ENCODE data around the gene FAM241A.

DNA sequence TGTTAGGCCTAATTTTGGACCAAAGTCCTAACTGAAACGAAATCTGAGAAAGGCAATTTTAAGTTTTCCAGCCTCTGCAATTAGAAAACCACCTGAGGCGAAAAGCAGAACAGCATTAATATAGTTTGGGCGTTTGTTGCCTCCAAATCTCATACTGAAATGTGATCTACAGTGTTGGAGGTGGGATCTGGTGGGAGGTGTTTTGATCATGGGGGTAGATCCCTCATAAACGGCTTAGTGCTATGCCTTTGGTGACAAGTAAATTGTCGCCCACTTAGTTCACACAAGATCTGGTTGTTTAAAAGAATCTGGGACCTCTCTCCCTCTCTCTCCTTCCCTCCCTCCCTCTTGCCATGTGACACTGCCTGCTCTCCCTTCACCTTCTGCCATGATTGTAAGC, 5.7 kb downstream of the FAM241A start:
- no peak for TF ChIP-seq CTCF (IDR thresholded peaks at IDR 0.05; ENCODE audit: low read length)
- no peak for TF ChIP-seq EZH2 (IDR thresholded peaks at IDR 0.05; ENCODE audit: borderline replicate concordance, low read length)

All from OCI-LY1 (cell line).